Measurements from ENCODE around the gene PRRC2A.

The PRRC2A gene

GRCh38 chr6:31658158-31658688, 37.7 kb downstream of the PRRC2A start:
- H3K36me3 ChIP-seq (replicated peaks; ENCODE audit: insufficient read depth, low read length): no peaks in the 10 kb centered on the region
- peaks cover 30% of the 10 kb centered on the region for H3K4me1 ChIP-seq (ENCODE audit: low read length)
- H3K9ac ChIP-seq (ENCODE audit: low read length): no peak overlapping the region
- no peaks in the 10 kb centered on the region for H3K9me3 ChIP-seq (replicated peaks; ENCODE audit: insufficient read depth, low read length)
- no peak overlapping the region for H3K27ac ChIP-seq (ENCODE audit: low read length)
- H3K9me2 ChIP-seq (replicated peaks; ENCODE audit: insufficient read depth, low read length): no peaks in the 10 kb centered on the region
- no peak overlapping the region for H3K4me3 ChIP-seq (ENCODE audit: low read length)
- no peak overlapping the region for H3K4me2 ChIP-seq (ENCODE audit: low read depth, low read length)
- H3F3A ChIP-seq (ENCODE audit: insufficient read depth, low read length): peaks cover 18% of the 10 kb centered on the region
- H3K27me3 ChIP-seq (replicated peaks; ENCODE audit: insufficient read depth, low read length): no peaks in the 10 kb centered on the region
- H2AFZ ChIP-seq (ENCODE audit: low read length): no peak overlapping the region
- no peak for TF ChIP-seq CTCF (IDR thresholded peaks at IDR 0.05; ENCODE audit: low read length)
- no peak for TF ChIP-seq EZH2phosphoT487 (IDR thresholded peaks at IDR 0.05; ENCODE audit: low read length)
- no peak for TF ChIP-seq EZH2 (optimal IDR thresholded peaks at IDR 0.05; ENCODE audit: low read depth, low read length)
- H3K79me2 ChIP-seq (ENCODE audit: low read length): peaks cover 44% of the 10 kb centered on the region
- H4K20me1 ChIP-seq (ENCODE audit: insufficient read depth, low read length): no peaks in the 10 kb centered on the region
- no peak for DNase-seq

- DNase-seq: no peak
- Histone ChIP-seq H3K4me3 (ENCODE audit: low read length) (peak overlapping the region; percentile 87; the same call in 1 of the 2 replicates), H3K79me2 (ENCODE audit: low read length) (peaks cover 49% of the 10 kb centered on the region), H3K9ac (ENCODE audit: low read length) (peak overlapping the region; percentile 78; the same call in 1 of the 2 replicates), H3K9me2 (replicated peaks; ENCODE audit: insufficient read depth, low read length) (no peaks in the 10 kb centered on the region), H3K9me3 (replicated peaks; ENCODE audit: insufficient read depth, low read length) (no peaks in the 10 kb centered on the region), H3K27ac (ENCODE audit: low read length) (no peak overlapping the region), H3K4me2 (ENCODE audit: low read depth, low read length) (peak overlapping the region; percentile 94), H4K20me1 (ENCODE audit: insufficient read depth, low read length) (no peaks in the 10 kb centered on the region), H3K27me3 (replicated peaks; ENCODE audit: insufficient read depth, low read length) (no peaks in the 10 kb centered on the region), H2AFZ (ENCODE audit: low read length) (no peak overlapping the region), H3K36me3 (replicated peaks; ENCODE audit: insufficient read depth, low read length) (no peaks in the 10 kb centered on the region), H3K4me1 (ENCODE audit: low read length) (peaks cover 35% of the 10 kb centered on the region), H3F3A (ENCODE audit: insufficient read depth, low read length) (peaks cover 14% of the 10 kb centered on the region)
- TF ChIP-seq EZH2 (optimal IDR thresholded peaks at IDR 0.05; ENCODE audit: low read depth, low read length) (no peak), CTCF (IDR thresholded peaks at IDR 0.05; ENCODE audit: low read length) (no peak), EZH2phosphoT487 (IDR thresholded peaks at IDR 0.05; ENCODE audit: low read length) (no peak)
Observed at GRCh38 chr6:31658983-31659648, 38.6 kb downstream of the PRRC2A start.

GRCh38 chr6:31659649-31660380, 39.3 kb downstream of the PRRC2A start:
- peak overlapping the region; percentile 78 for H3K9ac ChIP-seq (ENCODE audit: low read length)
- peak overlapping the region; percentile 54; the same call in 1 of the 2 replicates for H3K27ac ChIP-seq (ENCODE audit: low read length)
- H3K4me1 ChIP-seq (ENCODE audit: low read length): peaks cover 36% of the 10 kb centered on the region
- no peaks in the 10 kb centered on the region for H3K9me3 ChIP-seq (replicated peaks; ENCODE audit: insufficient read depth, low read length)
- no peaks in the 10 kb centered on the region for H3K9me2 ChIP-seq (replicated peaks; ENCODE audit: insufficient read depth, low read length)
- H3K36me3 ChIP-seq (replicated peaks; ENCODE audit: insufficient read depth, low read length): no peaks in the 10 kb centered on the region
- peaks cover 14% of the 10 kb centered on the region for H3F3A ChIP-seq (ENCODE audit: insufficient read depth, low read length)
- H3K4me3 ChIP-seq (ENCODE audit: low read length): peak overlapping the region; percentile 87
- no peak for TF ChIP-seq EZH2phosphoT487 (IDR thresholded peaks at IDR 0.05; ENCODE audit: low read length)
- no peak for TF ChIP-seq EZH2 (optimal IDR thresholded peaks at IDR 0.05; ENCODE audit: low read depth, low read length)
- TF ChIP-seq CTCF (IDR thresholded peaks at IDR 0.05; ENCODE audit: low read length): no peak
- peak overlapping the region; percentile 18 for H2AFZ ChIP-seq (ENCODE audit: low read length)
- H3K27me3 ChIP-seq (replicated peaks; ENCODE audit: insufficient read depth, low read length): no peaks in the 10 kb centered on the region
- H3K4me2 ChIP-seq (ENCODE audit: low read depth, low read length): peak overlapping the region; percentile 94
- H3K79me2 ChIP-seq (ENCODE audit: low read length): peaks cover 56% of the 10 kb centered on the region
- DNase-seq: peak; percentile 12
- no peaks in the 10 kb centered on the region for H4K20me1 ChIP-seq (ENCODE audit: insufficient read depth, low read length)
